Embryonic facial prominence (tissue), 1 donor: ENCODE measurements around the gene BST1.

Source experiments
- DNase-seq: peaks from one replicate; pipeline ENCODE4 v3.0.0-alpha.2; 2016; ENCODE audit errors: extremely low spot score

Gene BST1

GRCh38 chr4:15779306-15779705, 76.4 kb downstream of the BST1 start:
- DNase-seq, result no peak

DNA sequence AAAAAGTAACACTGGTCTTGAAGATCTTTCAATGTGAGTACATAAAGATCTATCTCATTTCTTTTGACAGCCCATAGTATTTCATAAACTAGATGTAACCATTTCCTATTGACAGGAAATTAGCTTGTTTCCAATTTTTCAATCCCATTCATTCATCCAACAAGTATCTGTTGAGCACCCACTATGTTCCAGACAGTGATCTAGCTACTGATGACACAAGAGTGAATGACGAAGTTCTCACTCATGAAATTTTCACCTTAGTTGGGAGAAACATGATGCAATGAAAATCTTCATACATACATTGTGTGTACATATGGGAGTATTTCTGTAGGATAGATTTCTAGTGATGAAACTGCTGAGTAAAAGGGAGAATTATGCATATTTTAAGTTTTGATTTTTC, 76.9 kb downstream of the BST1 start:
- DNase-seq, result no peak

DNA sequence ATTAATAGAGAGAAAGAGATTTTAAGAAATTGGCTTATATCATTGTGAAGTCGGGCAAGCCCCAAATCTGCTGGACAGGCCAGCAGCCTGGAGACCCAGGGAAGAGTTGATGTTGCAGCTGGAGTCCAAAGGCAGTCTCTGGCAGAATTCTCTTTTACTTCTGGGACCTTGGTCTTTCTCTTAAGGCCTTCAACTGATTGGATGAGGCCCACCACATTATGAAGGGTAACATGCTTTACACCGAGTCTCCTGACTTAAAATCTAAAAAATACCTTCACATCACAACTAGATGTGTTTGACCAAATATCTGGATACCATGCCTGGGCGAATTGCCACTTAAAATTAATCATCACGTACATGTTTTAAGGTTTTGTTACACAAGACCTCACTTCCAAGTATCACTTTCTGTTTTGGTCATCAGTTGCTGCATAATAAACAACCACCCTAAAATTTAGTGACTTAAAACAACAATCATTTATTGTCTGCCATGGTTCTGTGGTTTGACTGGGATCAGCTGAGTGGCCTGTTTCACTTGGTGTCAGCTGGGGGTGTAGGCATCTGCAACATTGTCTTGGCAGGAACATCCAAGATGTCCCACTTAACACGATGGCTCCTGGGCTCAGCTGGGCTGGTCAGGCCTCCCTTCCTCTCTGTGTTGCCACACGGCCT, 78.7 kb downstream of the BST1 start:
- no peak for DNase-seq
